Loucy (cell line): ENCODE measurements around the gene ESYT3.

Experiments
- CTCF ChIP-seq: fragments of 200-600 bp; sonication (generic); conservative IDR thresholded peaks from 2 replicates; pipeline ENCODE4 v1.5.1; 2014; ENCODE audit warnings: mild to moderate bottlenecking, antibody characterized with exemption, low read length
- EZH2phosphoT487 ChIP-seq: fragments of 200-600 bp; IDR thresholded peaks from 2 replicates; pipeline ENCODE4 v1.6.1; 2018; ENCODE audit warnings: antibody characterized with exemption, mild to moderate bottlenecking, moderate library complexity, borderline replicate concordance

DNA sequence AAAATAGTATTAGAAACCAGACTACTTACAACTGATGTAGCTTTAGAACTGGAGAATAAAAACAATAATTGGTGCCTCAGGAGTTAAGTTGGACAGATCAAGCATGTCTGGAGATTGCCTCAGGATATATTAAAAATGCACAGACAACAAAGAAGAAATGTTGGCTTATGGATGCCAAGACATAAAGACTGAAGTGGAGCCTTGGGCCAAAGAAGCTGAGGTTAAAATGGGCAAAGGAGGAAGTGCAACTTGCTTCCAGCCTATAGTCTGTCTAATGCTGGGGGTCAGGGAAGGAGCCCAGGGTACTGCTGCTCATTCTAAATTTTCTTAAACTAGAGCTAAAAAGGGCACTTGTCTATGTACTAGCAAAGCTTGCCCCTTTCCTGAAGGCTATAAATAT lies 77.5 kb downstream of the ESYT3 start:
- no peak for TF ChIP-seq CTCF
- no peak for TF ChIP-seq EZH2phosphoT487
